ENCODE measurements around the gene RAB35. TPM values are rescaled to one million over a fixed set of nuclear protein-coding genes. Genes with fewer than 3 reads are reported as not detected.

The RAB35 gene
- total RNA-seq (2022) (68.2 and 75.4 TPM in 2 replicates), Bru-seq, nascent RNA (percentile 76 among the genes with signal in this experiment), BruChase-seq, experiment 1, labeled RNA remaining after a 6-hour chase (percentile 83 among the genes with signal in this experiment), BruChase-seq, experiment 2, labeled RNA remaining after a 2-hour chase (percentile 87 among the genes with signal in this experiment)
- long read RNA-seq, transcript RAB35-201 (6 exons, 2,945 nt) = major isoform, 22 of 31 reads
- long read RNA-seq, partial matches to known transcripts = 0 of 31 reads
- long read RNA-seq, other reads (novel, unspliced or antisense) = 7 of 31 reads

- BruUV-seq (replicated peaks) = no TSS peak
- no peak for TF ChIP-seq CTCF (IDR thresholded peaks at IDR 0.05; ENCODE audit: unreplicated experiment)
- DNase-seq = no peak
- H3K36me3 Mint-ChIP-seq (ENCODE audit: insufficient read depth, unreplicated experiment) = peaks cover 63% of the 10 kb centered on the region
- intact Hi-C loops (cut with micrococcal nuclease; ENCODE audit: unreplicated experiment) = loop anchor here (5.0 kb wide), 1 partner anchor 176 kb away; the partner anchor contains the start of genes RNU4-1 and RNU4-2
- peak within 1 kb of the TSS; percentile 98 for H3K4me3 Mint-ChIP-seq (ENCODE audit: low read depth, unreplicated experiment)
- no peaks in the 10 kb centered on the region for H3K9me3 Mint-ChIP-seq (ENCODE audit: low read depth, unreplicated experiment)
- peak within 1 kb of the TSS; percentile 96 for H3K27ac Mint-ChIP-seq (ENCODE audit: unreplicated experiment)
- peaks cover 51% of the 10 kb centered on the region for H3K4me1 Mint-ChIP-seq (ENCODE audit: low read depth, unreplicated experiment)
- CTCF ChIA-PET = interaction anchor here (1.1 to 1.8 kb wide), 4 partner anchors 37 to 142 kb away, joined by 3 to 6 read pairs (median 3); partner anchors contain the start of gene RPLP0
- H3K27me3 Mint-ChIP-seq (ENCODE audit: unreplicated experiment) = no peaks in the 10 kb centered on the region
These were observed at the start of gene RAB35 for GRCh38 chr12:120116441-120116791. TSS of gene RAB35 (minus strand) at chr12:120116753. CDS start at chr12:120116650, 103 bp downstream.

- no peak for TF ChIP-seq CTCF (IDR thresholded peaks at IDR 0.05; ENCODE audit: unreplicated experiment)
- intact Hi-C loops (cut with micrococcal nuclease; ENCODE audit: unreplicated experiment) = no loop called here
- Mint-ChIP-seq H3K4me3 (ENCODE audit: low read depth, unreplicated experiment) (no peak overlapping the region), H3K4me1 (ENCODE audit: low read depth, unreplicated experiment) (no peaks in the 10 kb centered on the region), H3K27ac (ENCODE audit: unreplicated experiment) (no peak overlapping the region), H3K9me3 (ENCODE audit: low read depth, unreplicated experiment) (no peaks in the 10 kb centered on the region), H3K36me3 (ENCODE audit: insufficient read depth, unreplicated experiment) (peaks cover 54% of the 10 kb centered on the region), H3K27me3 (ENCODE audit: unreplicated experiment) (no peaks in the 10 kb centered on the region)
- no TSS peak for BruUV-seq (replicated peaks)
- DNase-seq = no peak
- CTCF ChIA-PET = no interaction called here
These were observed 47.7 kb upstream of the RAB35 start for GRCh38 chr12:120164293-120164692.

- no TSS peak for BruUV-seq (replicated peaks)
- Mint-ChIP-seq H3K36me3 (ENCODE audit: insufficient read depth, unreplicated experiment) (peaks cover 52% of the 10 kb centered on the region), H3K27ac (ENCODE audit: unreplicated experiment) (no peak overlapping the region), H3K9me3 (ENCODE audit: low read depth, unreplicated experiment) (no peaks in the 10 kb centered on the region), H3K4me1 (ENCODE audit: low read depth, unreplicated experiment) (no peaks in the 10 kb centered on the region), H3K4me3 (ENCODE audit: low read depth, unreplicated experiment) (no peak overlapping the region), H3K27me3 (ENCODE audit: unreplicated experiment) (no peaks in the 10 kb centered on the region)
- DNase-seq = no peak
- TF ChIP-seq CTCF (IDR thresholded peaks at IDR 0.05; ENCODE audit: unreplicated experiment) = no peak
- CTCF ChIA-PET = interaction anchor here (0.5 kb wide), 1 partner anchor 77 kb away, joined by 5 read pairs; no protein-coding TSS in a partner anchor
- intact Hi-C loops (cut with micrococcal nuclease; ENCODE audit: unreplicated experiment) = no loop called here
These were observed 46.2 kb upstream of the RAB35 start for GRCh38 chr12:120162763-120163162.

- H3K27me3 Mint-ChIP-seq (ENCODE audit: unreplicated experiment) = no peaks in the 10 kb centered on the region
- no peaks in the 10 kb centered on the region for H3K4me1 Mint-ChIP-seq (ENCODE audit: low read depth, unreplicated experiment)
- no peaks in the 10 kb centered on the region for H3K9me3 Mint-ChIP-seq (ENCODE audit: low read depth, unreplicated experiment)
- no peak for DNase-seq
- no peak overlapping the region for H3K27ac Mint-ChIP-seq (ENCODE audit: unreplicated experiment)
- TF ChIP-seq CTCF (IDR thresholded peaks at IDR 0.05; ENCODE audit: unreplicated experiment) = no peak
- no TSS peak for BruUV-seq (replicated peaks)
- no peak overlapping the region for H3K4me3 Mint-ChIP-seq (ENCODE audit: low read depth, unreplicated experiment)
- CTCF ChIA-PET = no interaction called here
- intact Hi-C loops (cut with micrococcal nuclease; ENCODE audit: unreplicated experiment) = no loop called here
- H3K36me3 Mint-ChIP-seq (ENCODE audit: insufficient read depth, unreplicated experiment) = peaks cover 57% of the 10 kb centered on the region
These were observed 45.3 kb upstream of the RAB35 start for GRCh38 chr12:120161852-120162251.
